Ovary (tissue), 9 donors: Measurements from ENCODE around the gene GUCA2B. TPM values are rescaled to one million over a fixed set of nuclear protein-coding genes. Genes with fewer than 3 reads are reported as not detected.

ENCODE experiments used
- DNase-seq, 5 donors: peaks; one replicate each; pipeline ENCODE4 v3.0.0-alpha.2; 2019 to 2020
- H3K27ac ChIP-seq, 2 donors: fragments of 200-600 bp; one replicate each; pipeline versions ENCODE4 v1.5.1 to v1.8.0; 2019 to 2022
- H3K27me3 ChIP-seq: fragments of 200-600 bp; one replicate; pipeline ENCODE4 v1.8.0; 2022
- H3K36me3 ChIP-seq: fragments of 200-600 bp; sonication (generic); one replicate; pipeline ENCODE4 v1.5.1; 2019
- H3K4me1 ChIP-seq: one replicate; pipeline ENCODE4 v1.8.1; 2013; ENCODE audit warnings: mild to moderate bottlenecking, moderate library complexity; ENCODE audit not compliant: insufficient read depth
- H3K4me3 ChIP-seq: fragments of 200-600 bp; sonication (generic); one replicate; pipeline ENCODE4 v1.5.1; 2017
- H3K9me3 ChIP-seq, 2 donors: fragments of 200-600 bp in 1 of 2; sonication (generic) in 1 of 2; one replicate each; pipeline versions ENCODE4 v1.5.1 to v1.8.1; 2013 to 2019; ENCODE audit warnings: mild to moderate bottlenecking in 1 of 2, moderate library complexity in 1 of 2
- EP300 ChIP-seq: sonication (generic); formaldehyde crosslinking; IDR thresholded peaks from one replicate; pipeline ENCODE4 v1.6.1; 2017; ENCODE audit warnings: antibody characterized with exemption
- POLR2A ChIP-seq: fragments of 450-650 bp; IDR thresholded peaks from one replicate; pipeline ENCODE4 v1.6.1; 2017; ENCODE audit warnings: antibody characterized with exemption, mild to moderate bottlenecking, moderate library complexity
- WGBS, 3 donors: extraction: QIAGEN DNeasy Blood & Tissue Kit in 1 of 3; methylation state at CpG; one replicate each; pipeline versions ENCODE4 v1.1.5 to v1.1.7; 2013 to 2017; 5-methylcytosine and 5-hydroxymethylcytosine counted together
- intact Hi-C, 4 donors: fragments of 100-400 bp; cut with DNase I; formaldehyde crosslinking; loops; one replicate each; pipeline versions ENCODE4 v1.11.0 to v1.15.1; 2022 to 2023
- polyA plus RNA-seq, 2 donors: library from polyadenylated mRNA; stranded (reverse); fragments of 200-250 nt in 1 of 2; fragments of 350-450 nt in 1 of 2; fragmentation: Illumina TruSeq in 1 of 2; extraction: RNeasy Lipid Tissue Mini Kit (QIAGEN cat#74804) in 1 of 2; gene quantifications; one replicate each; pipeline ENCODE4 v1.2.3, GENCODE V29; 2013 to 2014
- total RNA-seq, 7 donors: library from RNA; depleted of rRNA in 2 of 7; stranded (reverse); fragments of >200 nt in 2 of 7; fragmentation: NEBNext Ultra II Directional in 3 of 7; extraction: Animal tissue kit (Norgen Biotek cat#: 25700) in 3 of 7; gene quantifications; one replicate each; pipeline versions ENCODE4 v1.1.0 to v1.2.4, GENCODE V29; 2016 to 2023
- TF ChIP-seq, protein P1 (sequence below), 3 donors: fragments of 450-650 bp in 2 of 3; fragments of 200-600 bp in 1 of 3; IDR thresholded peaks; one replicate each; pipeline versions ENCODE4 v1.5.1 to v1.8.0; 2016 to 2022; ENCODE audit warnings: antibody characterized with exemption in 3 of 3, mild to moderate bottlenecking in 1 of 3
- donor health status: DM: no; HTN: no; CAD: no; lungs with moderate emphysema.
- donor health status: DM: no; HTN: no; CAD: no.
- donor health status: Bipolar disorder and iron deficiency.
- donor health status: DM: yes; HTN: yes; CAD: no.
- donor health status: DM: no; HTN: no; CAD: no.
- donor health status: DM: yes; HTN: yes; CAD: no.

The GUCA2B gene
- total and polyA plus RNA-seq, 9 donors: not detected

- H3K4me3 ChIP-seq: no peak overlapping the region
- WGBS, 3 donors: 68 to 72% (median 71%) methylated on average over 3 of the region's 3 CpGs
- H3K27me3 ChIP-seq: no peaks in the 10 kb centered on the region
- DNase-seq: no peak
- H3K36me3 ChIP-seq: no peaks in the 10 kb centered on the region
- no peaks in the 10 kb centered on the region for H3K4me1 ChIP-seq
- TF ChIP-seq, protein P1, sequence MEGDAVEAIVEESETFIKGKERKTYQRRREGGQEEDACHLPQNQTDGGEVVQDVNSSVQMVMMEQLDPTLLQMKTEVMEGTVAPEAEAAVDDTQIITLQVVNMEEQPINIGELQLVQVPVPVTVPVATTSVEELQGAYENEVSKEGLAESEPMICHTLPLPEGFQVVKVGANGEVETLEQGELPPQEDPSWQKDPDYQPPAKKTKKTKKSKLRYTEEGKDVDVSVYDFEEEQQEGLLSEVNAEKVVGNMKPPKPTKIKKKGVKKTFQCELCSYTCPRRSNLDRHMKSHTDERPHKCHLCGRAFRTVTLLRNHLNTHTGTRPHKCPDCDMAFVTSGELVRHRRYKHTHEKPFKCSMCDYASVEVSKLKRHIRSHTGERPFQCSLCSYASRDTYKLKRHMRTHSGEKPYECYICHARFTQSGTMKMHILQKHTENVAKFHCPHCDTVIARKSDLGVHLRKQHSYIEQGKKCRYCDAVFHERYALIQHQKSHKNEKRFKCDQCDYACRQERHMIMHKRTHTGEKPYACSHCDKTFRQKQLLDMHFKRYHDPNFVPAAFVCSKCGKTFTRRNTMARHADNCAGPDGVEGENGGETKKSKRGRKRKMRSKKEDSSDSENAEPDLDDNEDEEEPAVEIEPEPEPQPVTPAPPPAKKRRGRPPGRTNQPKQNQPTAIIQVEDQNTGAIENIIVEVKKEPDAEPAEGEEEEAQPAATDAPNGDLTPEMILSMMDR (IDR thresholded peaks at IDR 0.05): no peak
- TF ChIP-seq POLR2A: no peak
- no peak for TF ChIP-seq EP300
- no peaks in the 10 kb centered on the region for H3K9me3 ChIP-seq
- intact Hi-C loops: no loop called here
- no peak overlapping the region for H3K27ac ChIP-seq
Measured at GRCh38 chr1:42152119-42152518, 1.1 kb upstream of the GUCA2B start.

DNA sequence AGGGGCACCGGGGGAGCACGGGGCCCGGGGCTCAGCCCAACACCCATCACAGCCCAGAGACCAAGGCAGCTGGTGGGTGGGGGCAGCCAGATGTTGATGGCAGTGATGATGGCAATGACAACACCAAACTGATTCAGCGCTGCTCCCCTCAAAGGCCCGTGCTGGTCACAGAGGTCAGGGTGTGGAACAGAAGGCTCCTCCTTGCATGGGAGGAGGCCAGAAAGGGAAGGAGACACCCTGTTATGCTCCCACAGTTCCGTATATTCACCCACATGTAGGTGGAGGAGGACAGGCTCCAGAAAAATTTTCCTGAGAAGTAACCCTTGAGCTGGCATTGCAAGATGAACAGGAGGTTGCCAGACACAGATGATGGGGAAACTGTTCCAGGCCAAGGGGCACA lies 414 bp downstream of the GUCA2B start:
- Histone ChIP-seq H3K4me1 (no peaks in the 10 kb centered on the region), H3K27ac (no peak overlapping the region), H3K9me3 (no peaks in the 10 kb centered on the region), H3K4me3 (no peak overlapping the region), H3K27me3 (no peaks in the 10 kb centered on the region), H3K36me3 (no peaks in the 10 kb centered on the region)
- intact Hi-C loops: no loop called here
- TF ChIP-seq, protein P1 (IDR thresholded peaks at IDR 0.05): no peak
- WGBS, 3 donors: 63 to 67% (median 64%) methylated on average over 6 of the region's 6 CpGs
- DNase-seq: no peak

- DNase-seq: no peak
- intact Hi-C loops: no loop called here
Measured at GRCh38 chr1:42154685-42155084, 1.5 kb downstream of the GUCA2B start.

DNA sequence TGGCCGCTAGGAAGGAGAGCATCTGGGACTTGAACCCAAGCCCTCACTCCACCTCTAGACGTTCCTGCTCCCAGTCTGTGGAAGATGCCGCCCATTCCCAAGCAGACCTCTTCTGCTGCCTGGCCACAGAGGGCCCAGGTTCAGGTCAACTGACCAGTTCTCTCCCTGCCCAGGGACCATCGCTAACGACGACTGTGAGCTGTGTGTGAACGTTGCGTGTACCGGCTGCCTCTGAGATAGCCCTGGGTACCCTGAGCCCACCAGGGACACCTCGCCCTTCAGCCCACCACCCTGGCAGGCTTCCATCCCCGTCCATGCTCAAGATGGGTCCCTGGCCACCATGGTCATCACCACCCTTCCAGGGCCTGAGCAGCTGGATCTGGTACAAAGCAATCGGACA lies 2.2 kb downstream of the GUCA2B start:
- no peak overlapping the region for H3K27ac ChIP-seq
- H3K4me3 ChIP-seq: no peak overlapping the region
- TF ChIP-seq, protein P1 (IDR thresholded peaks at IDR 0.05): no peak
- TF ChIP-seq POLR2A: no peak
- TF ChIP-seq EP300: no peak
- 78 to 81% (median 80%) methylated on average over 12 of the region's 12 CpGs for WGBS, 3 donors
- H3K27me3 ChIP-seq: no peaks in the 10 kb centered on the region
- no peaks in the 10 kb centered on the region for H3K9me3 ChIP-seq
- intact Hi-C loops: no loop called here
- H3K4me1 ChIP-seq: no peaks in the 10 kb centered on the region
- DNase-seq: no peak
- no peaks in the 10 kb centered on the region for H3K36me3 ChIP-seq

More at GRCh38 chr1:42154685-42155084, 1.5 kb downstream of the GUCA2B start:
- WGBS, 3 donors: 73 to 77% (median 74%) methylated on average over 13 of the region's 13 CpGs
- TF ChIP-seq EP300 (no peak), POLR2A (no peak)
- TF ChIP-seq, protein P1 (IDR thresholded peaks at IDR 0.05): no peak
- Histone ChIP-seq H3K36me3 (no peaks in the 10 kb centered on the region), H3K9me3 (no peaks in the 10 kb centered on the region), H3K4me1 (no peaks in the 10 kb centered on the region), H3K27ac (no peak overlapping the region), H3K4me3 (no peak overlapping the region), H3K27me3 (no peaks in the 10 kb centered on the region)

DNA sequence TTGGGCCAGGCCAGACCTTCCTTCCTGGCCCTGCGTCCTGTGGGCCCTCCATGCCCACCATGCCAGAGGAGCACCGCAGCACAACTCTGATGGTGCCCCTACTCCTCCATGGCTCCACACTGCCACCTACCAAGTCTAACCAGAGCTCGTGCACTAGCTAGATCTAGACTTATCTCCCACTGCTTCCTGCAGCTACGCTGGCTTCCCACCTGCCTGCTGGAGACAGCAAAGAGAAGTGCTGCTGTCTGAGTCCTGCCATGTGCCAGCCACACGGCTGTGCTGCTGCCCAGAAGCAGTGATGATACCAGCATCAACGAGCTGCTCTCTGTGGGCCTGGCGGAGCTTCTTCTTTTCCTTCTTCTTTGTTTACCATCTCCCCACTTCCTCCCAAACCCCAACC lies 4.5 kb downstream of the GUCA2B start:
- Histone ChIP-seq H3K4me1 (no peaks in the 10 kb centered on the region), H3K27me3 (no peaks in the 10 kb centered on the region), H3K27ac (no peak overlapping the region), H3K36me3 (no peaks in the 10 kb centered on the region), H3K4me3 (no peak overlapping the region), H3K9me3 (no peaks in the 10 kb centered on the region)
- 60 to 66% (median 63%) methylated on average over 7 of the region's 7 CpGs for WGBS, 3 donors
- intact Hi-C loops: no loop called here
- DNase-seq: no peak
- TF ChIP-seq POLR2A (no peak), EP300 (no peak)
- TF ChIP-seq, protein P1 (IDR thresholded peaks at IDR 0.05): no peak
